HCT116 (cell line): ENCODE measurements around the gene ACP7.

Source experiments
- CEBPB ChIP-seq: IDR thresholded peaks from 2 replicates; pipeline ENCODE4 v1.6.1; 2012; ENCODE audit warnings: low read depth
- CTCF ChIP-seq, 3 experiments: fragments of 200-600 bp in 1 of 3; sonication (generic) in 1 of 3; IDR thresholded peaks in 2 of 3; conservative IDR thresholded peaks in 1 of 3; 2 replicates each; pipeline ENCODE4 v1.5.1; 2012 to 2017; ENCODE audit warnings: low read depth in 2 of 3, low read length in 2 of 3, antibody characterized with exemption in 1 of 3, borderline replicate concordance in 1 of 3, control low read depth in 1 of 3, mild to moderate bottlenecking in 1 of 3, mixed read lengths in 1 of 3, mixed run types in 1 of 3, moderate library complexity in 1 of 3; ENCODE audit not compliant: insufficient read depth in 1 of 3
- EGR1 ChIP-seq: IDR thresholded peaks from 2 replicates; pipeline ENCODE4 v1.6.1; 2012; ENCODE audit warnings: low read depth
- ELF1 ChIP-seq: IDR thresholded peaks from 2 replicates; pipeline ENCODE4 v1.6.1; 2012; ENCODE audit warnings: low read depth, borderline replicate concordance
- EZH2phosphoT487 ChIP-seq: fragments of 200-600 bp; IDR thresholded peaks from 2 replicates; pipeline ENCODE4 v1.6.1; 2018; ENCODE audit warnings: antibody characterized with exemption, borderline replicate concordance
- MAX ChIP-seq: IDR thresholded peaks from 2 replicates; pipeline ENCODE4 v1.6.1; 2012
- POLR2A ChIP-seq: IDR thresholded peaks from 2 replicates; pipeline ENCODE4 v1.7.0; 2011; ENCODE audit warnings: borderline replicate concordance; ENCODE audit not compliant: insufficient read depth, insufficient read length; ENCODE audit errors: extremely low read depth
- POLR2AphosphoS5 ChIP-seq: IDR thresholded peaks from 2 replicates; pipeline ENCODE4 v1.6.1; 2011; ENCODE audit warnings: mild to moderate bottlenecking, low read depth, low read length, moderate library complexity
- REST ChIP-seq: IDR thresholded peaks from 2 replicates; pipeline ENCODE4 v1.6.1; 2012; ENCODE audit warnings: low read depth
- ZNF274 ChIP-seq: fragments of 200-500 bp; sonication (Bioruptor generic); IDR thresholded peaks from 2 replicates; pipeline ENCODE4 v1.6.1; 2014; ENCODE audit warnings: mild to moderate bottlenecking, low read depth, low read length, inconsistent platforms

- no peak for TF ChIP-seq CTCF (IDR thresholded peaks at IDR 0.05 in 2 of 3, conservative IDR thresholded peaks at IDR 0.05 in 1 of 3; ENCODE audit: borderline replicate concordance in 1 of 3, insufficient read depth in 1 of 3, low read depth in 2 of 3, low read length in 2 of 3)
- TF ChIP-seq POLR2A = no peak
- TF ChIP-seq EZH2phosphoT487 = no peak
- no peak for TF ChIP-seq POLR2AphosphoS5
- TF ChIP-seq REST = no peak
- no peak for TF ChIP-seq ELF1
- TF ChIP-seq EGR1 = no peak
- TF ChIP-seq ZNF274 = no peak
- TF ChIP-seq CEBPB = no peak
- no peak for TF ChIP-seq MAX
Measured at GRCh38 chr19:39119830-39120229, 35.7 kb downstream of the ACP7 start.
